SU-DHL-6 (cell line): Measurements from ENCODE around the gene PRR35.

ENCODE experiments used
- H2AFZ ChIP-seq: fragments of 200-600 bp; sonication (generic); 2 replicates; pipeline ENCODE4 v1.6.1; 2014; ENCODE audit warnings: low read depth, mild to moderate bottlenecking, moderate library complexity, mixed read lengths, antibody characterized with exemption, low read length; ENCODE audit not compliant: severe bottlenecking
- H3F3A ChIP-seq: fragments of 200-600 bp; shearing (Covaris generic); 2 replicates; pipeline ENCODE4 v1.6.0; 2016; ENCODE audit warnings: antibody characterized with exemption, mild to moderate bottlenecking; ENCODE audit not compliant: insufficient read depth
- H3K27ac ChIP-seq: fragments of 200-600 bp; sonication (generic); 2 replicates; pipeline ENCODE4 v1.5.1; 2016; ENCODE audit warnings: low read depth, mild to moderate bottlenecking, low read length, moderate library complexity, mixed read lengths
- H3K27me3 ChIP-seq: fragments of 200-600 bp; sonication (generic), shearing (Covaris generic); 2 replicates; pipeline ENCODE4 v1.6.0; 2014; ENCODE audit warnings: mild to moderate bottlenecking, low read length
- H3K36me3 ChIP-seq: fragments of 200-600 bp; sonication (generic); 2 replicates; pipeline ENCODE4 v1.6.1; 2014; ENCODE audit warnings: mild to moderate bottlenecking, low read length, mixed read lengths
- H3K4me2 ChIP-seq: fragments of 300-600, 200-600 bp; shearing (Covaris generic), sonication (generic); 2 replicates; pipeline ENCODE4 v1.6.0; 2014; ENCODE audit warnings: low read length, low read depth, mild to moderate bottlenecking; ENCODE audit not compliant: poor library complexity, severe bottlenecking
- H3K4me3 ChIP-seq: fragments of 200-600 bp; sonication (generic); 2 replicates; pipeline ENCODE4 v1.5.1; 2014; ENCODE audit warnings: antibody characterized with exemption, low read length, mild to moderate bottlenecking, mixed read lengths; ENCODE audit not compliant: insufficient read depth, poor library complexity, severe bottlenecking
- H3K79me2 ChIP-seq: fragments of 200-600 bp; sonication (generic); 2 replicates; pipeline ENCODE4 v1.6.1; 2014; ENCODE audit warnings: mild to moderate bottlenecking, low read length, moderate library complexity; ENCODE audit not compliant: insufficient read depth
- H3K9ac ChIP-seq: fragments of 200-600 bp; sonication (generic); 2 replicates; pipeline ENCODE4 v1.7.0; 2014; ENCODE audit warnings: mild to moderate bottlenecking, low read length
- H3K9me2 ChIP-seq: fragments of 200-600 bp; sonication (generic); replicated peaks from 2 replicates; pipeline ENCODE4 v1.6.1; 2014; ENCODE audit warnings: low read length; ENCODE audit not compliant: insufficient read depth
- H3K9me3 ChIP-seq: fragments of 200-600 bp; sonication (generic); 2 replicates; pipeline ENCODE4 v1.6.1; 2014; ENCODE audit warnings: low read length, mixed read lengths; ENCODE audit not compliant: insufficient read depth
- H4K20me1 ChIP-seq: fragments of 200-600 bp; sonication (generic); 2 replicates; pipeline ENCODE4 v1.6.1; 2014; ENCODE audit warnings: low read depth, mild to moderate bottlenecking, antibody characterized with exemption, low read length, moderate library complexity, mixed read lengths
- CTCF ChIP-seq: fragments of 200-600 bp; sonication (generic); IDR thresholded peaks from one replicate; pipeline ENCODE4 v1.5.1; 2017; ENCODE audit warnings: antibody characterized with exemption, mild to moderate bottlenecking, low read length, moderate library complexity; ENCODE audit not compliant: insufficient read depth, poor library complexity, severe bottlenecking
- EZH2phosphoT487 ChIP-seq: fragments of 200-600 bp; sonication (generic), shearing (Covaris generic); conservative IDR thresholded peaks from 2 replicates; pipeline ENCODE4 v1.6.1; 2018; ENCODE audit warnings: mild to moderate bottlenecking, antibody characterized with exemption, low read length, moderate library complexity, mixed read lengths

The PRR35 gene

GRCh38 chr16:518858-519257 is 41.3 kb upstream of the PRR35 start:
- Histone ChIP-seq H3K27me3 (no peaks in the 10 kb centered on the region), H3F3A (no peaks in the 10 kb centered on the region), H4K20me1 (no peaks in the 10 kb centered on the region), H3K9me3 (no peaks in the 10 kb centered on the region), H3K27ac (no peak overlapping the region), H3K4me2 (no peak overlapping the region), H3K36me3 (no peaks in the 10 kb centered on the region), H3K9me2 (no peaks in the 10 kb centered on the region), H3K9ac (no peak overlapping the region), H3K79me2 (no peaks in the 10 kb centered on the region), H3K4me3 (no peak overlapping the region), H2AFZ (no peak overlapping the region)
- TF ChIP-seq EZH2phosphoT487 (no peak), CTCF (no peak)

- Histone ChIP-seq H3K9me2 (no peaks in the 10 kb centered on the region), H3K9me3 (no peaks in the 10 kb centered on the region), H3F3A (no peaks in the 10 kb centered on the region), H3K4me3 (no peak overlapping the region), H3K4me2 (no peak overlapping the region), H3K9ac (no peak overlapping the region), H4K20me1 (no peaks in the 10 kb centered on the region), H3K36me3 (no peaks in the 10 kb centered on the region), H2AFZ (no peak overlapping the region), H3K79me2 (no peaks in the 10 kb centered on the region), H3K27me3 (no peaks in the 10 kb centered on the region), H3K27ac (no peak overlapping the region)
- TF ChIP-seq CTCF (no peak), EZH2phosphoT487 (no peak)
These were observed 40.8 kb upstream of the PRR35 start for GRCh38 chr16:519425-519824.

- H3K4me2 ChIP-seq: no peak overlapping the region
- no peak overlapping the region for H3K9ac ChIP-seq
- H3K36me3 ChIP-seq: no peaks in the 10 kb centered on the region
- H3F3A ChIP-seq: no peaks in the 10 kb centered on the region
- H3K27me3 ChIP-seq: no peaks in the 10 kb centered on the region
- H3K4me3 ChIP-seq: no peak overlapping the region
- TF ChIP-seq CTCF: no peak
- TF ChIP-seq EZH2phosphoT487: no peak
- no peaks in the 10 kb centered on the region for H3K9me3 ChIP-seq
- no peaks in the 10 kb centered on the region for H4K20me1 ChIP-seq
- H3K9me2 ChIP-seq: no peaks in the 10 kb centered on the region
- H3K27ac ChIP-seq: no peak overlapping the region
- no peaks in the 10 kb centered on the region for H3K79me2 ChIP-seq
- no peak overlapping the region for H2AFZ ChIP-seq
These were observed 40.1 kb upstream of the PRR35 start for GRCh38 chr16:519841-520687.
